ENCODE measurements around the gene APOA5. TPM values are rescaled to one million over a fixed set of nuclear protein-coding genes. Genes with fewer than 3 reads are reported as not detected.

The APOA5 gene
- total and polyA plus RNA-seq, 9 donors: 0.35 to 0.43 TPM; not detected in 7

DNA sequence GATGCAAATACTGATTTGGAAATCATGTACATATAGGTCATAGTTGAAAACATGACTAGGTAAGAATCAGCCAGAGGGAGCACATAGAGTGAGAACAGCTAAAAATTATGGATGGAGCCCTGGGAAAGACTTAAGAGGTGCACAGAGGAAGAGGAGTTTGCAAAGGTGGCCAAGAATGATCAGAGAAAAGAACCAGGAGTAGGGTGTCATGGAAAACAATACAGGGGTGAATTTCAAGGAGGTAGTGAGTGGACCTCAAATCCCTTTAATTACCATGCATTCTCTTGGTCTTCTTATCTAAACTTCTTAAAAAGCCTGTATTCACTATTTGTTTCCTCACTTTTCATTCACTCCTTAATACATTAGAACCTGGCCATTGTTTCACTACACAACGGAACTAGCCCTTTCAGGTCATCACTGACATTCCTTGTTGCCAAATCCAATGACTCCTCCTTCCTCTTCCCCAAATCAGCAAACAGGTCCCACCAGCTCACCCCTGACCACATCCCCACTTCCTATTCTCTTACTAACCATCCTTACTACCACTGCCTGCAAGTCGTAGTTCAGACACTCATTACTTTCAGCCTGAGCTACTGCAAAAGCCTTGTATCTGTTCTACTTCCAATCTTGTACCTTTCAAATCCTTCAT, 41.5 kb downstream of the APOA5 start:
- TF ChIP-seq, protein P1, sequence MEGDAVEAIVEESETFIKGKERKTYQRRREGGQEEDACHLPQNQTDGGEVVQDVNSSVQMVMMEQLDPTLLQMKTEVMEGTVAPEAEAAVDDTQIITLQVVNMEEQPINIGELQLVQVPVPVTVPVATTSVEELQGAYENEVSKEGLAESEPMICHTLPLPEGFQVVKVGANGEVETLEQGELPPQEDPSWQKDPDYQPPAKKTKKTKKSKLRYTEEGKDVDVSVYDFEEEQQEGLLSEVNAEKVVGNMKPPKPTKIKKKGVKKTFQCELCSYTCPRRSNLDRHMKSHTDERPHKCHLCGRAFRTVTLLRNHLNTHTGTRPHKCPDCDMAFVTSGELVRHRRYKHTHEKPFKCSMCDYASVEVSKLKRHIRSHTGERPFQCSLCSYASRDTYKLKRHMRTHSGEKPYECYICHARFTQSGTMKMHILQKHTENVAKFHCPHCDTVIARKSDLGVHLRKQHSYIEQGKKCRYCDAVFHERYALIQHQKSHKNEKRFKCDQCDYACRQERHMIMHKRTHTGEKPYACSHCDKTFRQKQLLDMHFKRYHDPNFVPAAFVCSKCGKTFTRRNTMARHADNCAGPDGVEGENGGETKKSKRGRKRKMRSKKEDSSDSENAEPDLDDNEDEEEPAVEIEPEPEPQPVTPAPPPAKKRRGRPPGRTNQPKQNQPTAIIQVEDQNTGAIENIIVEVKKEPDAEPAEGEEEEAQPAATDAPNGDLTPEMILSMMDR (IDR thresholded peaks at IDR 0.05): no peak
- TF ChIP-seq POLR2A (IDR thresholded peaks at IDR 0.05) (no peak), EP300 (IDR thresholded peaks at IDR 0.05) (no peak)
- Histone ChIP-seq H3K27ac (no peak overlapping the region), H3K4me3 (no peak overlapping the region), H3K27me3 (no peaks in the 10 kb centered on the region), H3K9me3 (no peaks in the 10 kb centered on the region), H3K36me3 (no peaks in the 10 kb centered on the region), H3K4me1 (ENCODE audit: insufficient read depth) (no peaks in the 10 kb centered on the region)
- intact Hi-C loops (cut with DNase I): no loop called here
- no peak for DNase-seq
- WGBS, 3 donors: 92 to 96% (median 95%) methylated on average over 2 of the region's 2 CpGs

DNA sequence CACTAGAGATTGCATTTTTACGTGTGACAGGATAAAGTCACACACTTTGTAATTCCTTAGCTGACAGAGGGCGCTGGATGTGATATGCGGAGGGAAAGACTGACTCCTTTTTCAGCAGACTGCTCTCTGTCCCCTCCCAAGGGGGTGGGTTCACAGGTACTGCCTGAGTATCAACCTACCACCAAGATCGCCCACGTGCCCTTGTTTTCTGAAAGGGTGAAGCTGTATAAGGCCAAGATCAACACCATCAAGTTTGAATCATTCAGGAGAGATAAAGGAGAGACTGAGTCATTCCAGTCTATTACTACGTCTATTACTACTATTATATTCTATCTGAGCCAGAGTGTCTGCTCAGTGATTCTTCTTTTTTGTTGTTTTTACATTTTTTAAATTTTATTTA, 49.6 kb downstream of the APOA5 start:
- Histone ChIP-seq H3K4me3 (no peak overlapping the region), H3K27me3 (no peaks in the 10 kb centered on the region), H3K36me3 (no peaks in the 10 kb centered on the region), H3K4me1 (ENCODE audit: insufficient read depth) (peaks cover 8% of the 10 kb centered on the region), H3K9me3 (no peaks in the 10 kb centered on the region), H3K27ac (no peak overlapping the region)
- DNase-seq: no peak
- WGBS, 3 donors: 33 to 49% (median 36%) methylated on average over 6 of the region's 6 CpGs
- TF ChIP-seq POLR2A (IDR thresholded peaks at IDR 0.05) (no peak), EP300 (IDR thresholded peaks at IDR 0.05) (no peak)
- TF ChIP-seq, protein P1 (IDR thresholded peaks at IDR 0.05): no peak
- intact Hi-C loops (cut with DNase I): no loop called here

GRCh38 chr11:116740741-116741140, 50.9 kb downstream of the APOA5 start:
- Histone ChIP-seq H3K36me3 (no peaks in the 10 kb centered on the region), H3K4me3 (no peak overlapping the region), H3K27me3 (no peaks in the 10 kb centered on the region), H3K4me1 (ENCODE audit: insufficient read depth) (peaks cover 8% of the 10 kb centered on the region), H3K9me3 (no peaks in the 10 kb centered on the region), H3K27ac (no peak overlapping the region)
- intact Hi-C loops (cut with DNase I): no loop called here
- TF ChIP-seq EP300 (IDR thresholded peaks at IDR 0.05): no peak
- no peak for TF ChIP-seq POLR2A (IDR thresholded peaks at IDR 0.05)
- TF ChIP-seq, protein P1 (IDR thresholded peaks at IDR 0.05): no peak
- DNase-seq: no peak
- WGBS, 3 donors: 60 to 67% (median 63%) methylated on average over 4 of the region's 4 CpGs

Other genes starting within 250 kb of the APOA5 start
- 10 to 100 TPM; 14.3 to 20.3 (median 17.0) TPM for gene BUD13, start 18.9 kb downstream of the APOA5 start, total RNA-seq
- gene BUD13, start 18.9 kb downstream of the APOA5 start, polyA plus RNA-seq: 10 to 100 TPM; 15.6 to 25.0 TPM
- gene ZPR1, start 3.9 kb downstream of the APOA5 start, total RNA-seq: 10 to 100 TPM; 12.0 to 68.7 (median 37.0) TPM
- 10 to 100 TPM; 17.8 to 58.3 TPM for gene ZPR1, start 3.9 kb downstream of the APOA5 start, polyA plus RNA-seq
- 10 to 100 TPM in 1 of 7 donors, not detected in 6; 41.7 TPM for gene APOA4, start 31.4 kb upstream of the APOA5 start, total RNA-seq
- under 1 TPM in 1 of 2 donors, not detected in 1; 0.19 TPM for gene APOA4, start 31.4 kb upstream of the APOA5 start, polyA plus RNA-seq
- gene APOC3, start 38.0 kb upstream of the APOA5 start, total RNA-seq: 10 to 100 TPM in 1 of 7 donors, 1 to 10 TPM in 2, not detected in 4; 2.7 to 18.0 (median 4.3) TPM
- gene APOC3, start 38.0 kb upstream of the APOA5 start, polyA plus RNA-seq: not detected
- gene APOA1, start 45.7 kb upstream of the APOA5 start, total RNA-seq: 10 to 100 TPM in 5 of 7 donors, 1 to 10 TPM in 2; 5.3 to 39.9 (median 19.0) TPM
- 10 to 100 TPM; 10.8 to 42.8 TPM for gene APOA1, start 45.7 kb upstream of the APOA5 start, polyA plus RNA-seq